IPS-18c (cell line): ENCODE results near the gene ELOVL1.
"Not testable (repeated sequence)": the region's sequence is repeated elsewhere in the genome, so short reads cannot be mapped to it uniquely, and the experiment has no call there.

ENCODE experiments used
- H3K4me3 ChIP-seq: 2 replicates; pipeline ENCODE4 v1.7.0; 2013; ENCODE audit warnings: low read depth, mild to moderate bottlenecking, low read length, moderate library complexity; ENCODE audit not compliant: insufficient read depth
- H3K9me3 ChIP-seq: one replicate; pipeline ENCODE4 v1.6.1; 2013; ENCODE audit warnings: mild to moderate bottlenecking, low read length, moderate library complexity; ENCODE audit not compliant: control insufficient read depth, insufficient read depth

The ELOVL1 gene

GRCh38 chr1:43387976-43388599 is 20.3 kb upstream of the ELOVL1 start:
- no peak overlapping the region for H3K4me3 ChIP-seq

GRCh38 chr1:43386676-43387075 is 18.9 kb upstream of the ELOVL1 start:
- Histone ChIP-seq H3K4me3 (no peak overlapping the region), H3K9me3 (no peaks in the 10 kb centered on the region)

More at GRCh38 chr1:43387976-43388599, 20.3 kb upstream of the ELOVL1 start:
- no peaks in the 10 kb centered on the region for H3K9me3 ChIP-seq

DNA sequence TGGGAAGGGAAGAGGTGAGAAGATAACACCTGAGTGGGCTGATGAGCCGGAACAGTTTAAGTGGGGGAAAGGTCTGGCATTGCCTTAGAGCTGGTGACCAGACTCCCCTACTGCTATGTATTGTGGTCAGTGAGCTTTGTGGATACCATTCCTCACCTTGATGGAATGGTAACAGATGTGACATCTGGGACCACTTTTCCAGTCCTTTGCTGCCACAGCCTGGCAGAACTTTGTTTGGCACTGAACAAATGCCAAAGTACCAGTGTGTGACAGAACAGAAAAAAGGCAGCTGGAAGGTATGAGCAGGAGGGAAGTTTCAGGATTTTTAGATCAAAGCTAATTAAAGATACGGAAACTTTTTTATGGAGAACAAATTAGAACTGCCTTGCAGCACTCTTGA is 15.6 kb upstream of the ELOVL1 start:
- H3K4me3 ChIP-seq: no peak overlapping the region
- peaks cover 2% of the 10 kb centered on the region for H3K9me3 ChIP-seq

GRCh38 chr1:43382027-43382779 is 14.4 kb upstream of the ELOVL1 start:
- H3K4me3 ChIP-seq: no peak overlapping the region
- peaks cover 2% of the 10 kb centered on the region for H3K9me3 ChIP-seq

GRCh38 chr1:43381612-43382011 is 13.8 kb upstream of the ELOVL1 start:
- no peak overlapping the region for H3K4me3 ChIP-seq
- H3K9me3 ChIP-seq: peaks cover 2% of the 10 kb centered on the region

GRCh38 chr1:43379476-43379875 is 11.7 kb upstream of the ELOVL1 start:
- H3K4me3 ChIP-seq: no peak overlapping the region
- peaks cover 2% of the 10 kb centered on the region for H3K9me3 ChIP-seq

- Histone ChIP-seq H3K9me3 (peaks cover 2% of the 10 kb centered on the region), H3K4me3 (no peak overlapping the region)
Measured at GRCh38 chr1:43377831-43378230, 10.0 kb upstream of the ELOVL1 start.

- H3K4me3 ChIP-seq: no peak overlapping the region
- H3K9me3 ChIP-seq: peaks cover 2% of the 10 kb centered on the region
Measured at GRCh38 chr1:43376723-43377235, 9.0 kb upstream of the ELOVL1 start.

- Histone ChIP-seq H3K9me3 (no peaks in the 10 kb centered on the region), H3K4me3 (no peak overlapping the region)
Measured at GRCh38 chr1:43373066-43373940, 5.5 kb upstream of the ELOVL1 start.

DNA sequence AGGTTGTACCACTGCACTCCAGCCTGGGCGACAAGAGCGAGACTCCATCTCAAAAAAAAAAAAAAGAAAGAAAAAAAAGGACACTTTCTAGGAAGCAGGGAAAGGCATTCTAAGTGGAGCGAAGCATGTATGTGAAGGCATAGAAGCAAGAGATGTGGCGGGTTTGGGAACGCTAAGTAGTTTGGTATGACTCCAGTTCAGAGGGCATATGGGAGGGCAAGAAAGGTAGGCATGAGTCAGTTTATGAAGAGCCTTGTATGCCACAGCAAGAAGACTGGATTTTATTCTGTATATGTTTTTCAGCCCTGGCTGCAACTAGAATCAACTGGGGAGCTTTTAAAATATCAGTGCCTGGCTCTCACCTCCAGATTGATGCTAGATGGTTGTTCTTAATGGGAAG is 4.4 kb upstream of the ELOVL1 start:
- Histone ChIP-seq H3K9me3 (no peaks in the 10 kb centered on the region), H3K4me3 (no peak overlapping the region)

- Histone ChIP-seq H3K9me3 (no peaks in the 10 kb centered on the region), H3K4me3 (no peak overlapping the region)
Measured at GRCh38 chr1:43370564-43370963, 2.8 kb upstream of the ELOVL1 start.

- H3K4me3 ChIP-seq, H3K9me3 ChIP-seq: not testable (repeated sequence)
Measured at GRCh38 chr1:43369779-43370178, 2.0 kb upstream of the ELOVL1 start.

- no peaks in the 10 kb centered on the region for H3K9me3 ChIP-seq
- H3K4me3 ChIP-seq: peak overlapping the region; percentile 58; the same call in 1 of the 2 replicates
Measured at GRCh38 chr1:43368646-43369020, 822 bp upstream of the ELOVL1 start.

DNA sequence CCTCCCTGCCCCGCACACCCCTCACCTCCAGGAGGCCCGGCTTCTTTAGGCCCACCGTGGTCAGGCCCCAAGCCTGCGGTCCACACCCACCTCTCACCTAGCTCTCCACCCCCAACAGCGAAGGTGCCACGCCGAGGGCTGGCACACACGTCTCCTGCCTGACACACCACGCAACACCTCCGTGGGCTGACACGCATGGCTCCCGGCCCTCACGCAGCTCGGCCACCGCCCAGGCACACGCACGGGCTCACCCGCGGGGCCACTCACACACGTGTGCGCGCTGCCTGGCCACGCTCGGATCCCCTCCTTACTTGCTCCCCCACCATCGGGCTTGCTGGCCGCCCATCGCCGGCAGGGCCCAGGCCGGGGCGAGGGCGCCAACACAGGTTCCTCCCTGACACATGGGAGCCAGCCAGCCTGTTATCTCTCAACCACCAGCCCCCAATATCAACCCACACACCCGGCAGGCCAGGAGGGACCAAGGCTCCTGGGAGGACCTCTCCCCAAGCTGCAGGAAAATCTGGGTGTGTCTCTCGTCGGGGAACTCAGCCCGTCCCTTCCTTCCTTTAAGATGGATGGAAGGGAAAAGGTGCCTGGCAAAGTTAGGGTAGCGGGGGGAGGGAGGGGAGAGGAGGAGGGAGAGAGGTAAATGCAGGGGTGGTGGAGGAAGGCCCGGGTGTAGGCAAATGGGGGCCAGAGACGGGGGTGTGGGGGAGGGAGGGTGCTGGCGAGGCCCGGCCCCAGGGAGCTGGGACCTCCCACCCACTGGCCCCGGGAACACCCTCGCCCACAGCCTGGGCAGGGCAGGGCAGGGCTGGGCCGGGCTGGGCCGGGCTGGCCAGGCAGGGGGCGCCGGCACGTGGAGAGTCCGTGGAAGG is 546 bp downstream of the ELOVL1 start:
- Histone ChIP-seq H3K4me3 (peak overlapping the region; percentile 81), H3K9me3 (no peaks in the 10 kb centered on the region)

GRCh38 chr1:43366601-43367025 is 1.2 kb downstream of the ELOVL1 start:
- H3K4me3 ChIP-seq: peak overlapping the region; percentile 81
- H3K9me3 ChIP-seq: no peaks in the 10 kb centered on the region

DNA sequence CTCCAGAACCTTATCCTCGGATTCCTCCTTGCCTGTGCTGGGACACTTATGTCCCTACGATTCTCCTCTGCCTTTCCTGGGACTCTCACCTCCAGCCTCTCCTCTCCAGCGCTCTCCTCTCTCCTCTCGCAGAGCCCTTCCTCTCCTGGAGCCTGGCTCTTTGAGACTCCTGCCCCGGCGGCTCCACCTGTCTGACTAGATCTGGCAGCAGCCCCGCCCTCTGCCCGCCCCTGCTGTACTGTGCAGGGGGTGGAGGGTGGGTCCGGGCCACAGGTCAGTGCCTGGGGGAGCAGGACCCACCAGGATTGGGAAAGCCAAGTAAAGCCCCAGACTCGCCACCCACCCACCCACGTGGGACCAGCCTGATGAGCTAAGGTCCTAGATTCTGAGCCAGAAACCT is 1.6 kb downstream of the ELOVL1 start:
- Histone ChIP-seq H3K4me3 (peak overlapping the region; percentile 81), H3K9me3 (no peaks in the 10 kb centered on the region)

DNA sequence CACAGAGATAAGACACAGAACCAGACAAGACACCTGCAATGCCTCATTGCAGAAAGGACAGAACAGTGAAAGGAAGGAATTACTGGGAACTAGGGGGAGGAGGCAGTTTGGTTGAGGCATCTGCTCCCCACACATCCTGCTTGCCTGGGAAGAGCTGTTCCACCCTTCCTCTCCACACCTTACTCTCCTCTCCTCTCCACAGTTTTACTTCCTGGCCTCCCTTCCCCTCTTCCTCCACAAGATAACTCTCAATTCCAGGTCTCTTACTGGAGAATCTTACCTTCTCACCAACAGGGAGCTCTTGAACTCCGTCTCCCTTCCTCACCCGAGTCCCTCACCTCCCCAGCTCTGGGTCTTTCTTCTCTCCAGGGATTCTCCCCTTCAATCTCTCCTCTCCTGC is 2.1 kb downstream of the ELOVL1 start:
- H3K9me3 ChIP-seq: no peaks in the 10 kb centered on the region
- peak overlapping the region; percentile 11 for H3K4me3 ChIP-seq
